ENCODE results near the gene STRADA. TPM values are rescaled to one million over a fixed set of nuclear protein-coding genes. Genes with fewer than 3 reads are reported as not detected.
A peak's percentile ranks its signal among the peaks of the same experiment; 100 is the strongest.

Gene STRADA
- total RNA-seq, 2 donors from 2014 or later: 49.0 to 56.8 TPM

GRCh38 chr17:63689479-63689878 lies 52.1 kb downstream of the STRADA start:
- Mint-ChIP-seq H3K9me3 (no peaks in the 10 kb centered on the region), H3K36me3 (ENCODE audit: low read depth) (peaks cover 60% of the 10 kb centered on the region), H3K27me3 (no peaks in the 10 kb centered on the region), H3K4me1 (peaks cover 9% of the 10 kb centered on the region), H3K4me3 (no peak overlapping the region), H3K27ac (no peak overlapping the region)
- ATAC-seq (replicated peaks): no peak

GRCh38 chr17:63688396-63689020 lies 53.1 kb downstream of the STRADA start:
- Mint-ChIP-seq H3K27me3 (no peaks in the 10 kb centered on the region), H3K36me3 (ENCODE audit: low read depth) (peaks cover 66% of the 10 kb centered on the region), H3K27ac (peak overlapping the region; percentile 74), H3K4me3 (no peak overlapping the region), H3K9me3 (no peaks in the 10 kb centered on the region), H3K4me1 (peaks cover 9% of the 10 kb centered on the region)
- peak; percentile 37 for ATAC-seq (replicated peaks)

- no peaks in the 10 kb centered on the region for H3K9me3 Mint-ChIP-seq
- H3K36me3 Mint-ChIP-seq (ENCODE audit: low read depth): peaks cover 76% of the 10 kb centered on the region
- H3K4me3 Mint-ChIP-seq: peak overlapping the region; percentile 21
- H3K27ac Mint-ChIP-seq: peak overlapping the region; percentile 88
- ATAC-seq (replicated peaks): peak; percentile 93
- H3K4me1 Mint-ChIP-seq: peaks cover 9% of the 10 kb centered on the region
- no peaks in the 10 kb centered on the region for H3K27me3 Mint-ChIP-seq
Observed at GRCh38 chr17:63686138-63686685, 55.4 kb downstream of the STRADA start.

DNA sequence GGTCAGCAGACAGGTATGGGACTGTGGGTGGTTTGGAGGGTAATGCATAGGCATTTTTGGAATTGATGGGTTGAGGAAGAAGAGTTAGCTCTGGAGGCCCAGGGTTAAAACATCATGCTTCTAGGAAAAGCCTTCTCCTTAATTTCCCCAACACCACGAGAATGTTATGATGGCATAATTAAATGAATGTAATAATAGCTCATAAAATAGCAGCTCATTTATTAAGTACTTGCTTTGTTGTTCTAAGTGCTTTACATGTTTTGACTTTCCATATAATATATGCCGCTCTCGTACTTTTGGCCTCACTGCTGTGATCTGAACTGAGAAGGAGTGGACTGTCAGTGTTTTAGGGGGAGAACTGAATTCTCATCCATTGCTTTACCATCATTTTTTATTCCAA lies 56.0 kb downstream of the STRADA start:
- Mint-ChIP-seq H3K4me3 (peak overlapping the region; percentile 21), H3K27me3 (no peaks in the 10 kb centered on the region), H3K36me3 (ENCODE audit: low read depth) (peaks cover 74% of the 10 kb centered on the region), H3K27ac (peak overlapping the region; percentile 88), H3K9me3 (no peaks in the 10 kb centered on the region), H3K4me1 (peaks cover 9% of the 10 kb centered on the region)
- ATAC-seq (replicated peaks): no peak

GRCh38 chr17:63685041-63685440 lies 56.6 kb downstream of the STRADA start:
- H3K27ac Mint-ChIP-seq: peak overlapping the region; percentile 88
- H3K27me3 Mint-ChIP-seq: no peaks in the 10 kb centered on the region
- ATAC-seq (replicated peaks): no peak
- peaks cover 9% of the 10 kb centered on the region for H3K4me1 Mint-ChIP-seq
- H3K36me3 Mint-ChIP-seq (ENCODE audit: low read depth): peaks cover 74% of the 10 kb centered on the region
- no peak overlapping the region for H3K4me3 Mint-ChIP-seq
- no peaks in the 10 kb centered on the region for H3K9me3 Mint-ChIP-seq

- Mint-ChIP-seq H3K4me3 (no peak overlapping the region), H3K27me3 (no peaks in the 10 kb centered on the region), H3K9me3 (no peaks in the 10 kb centered on the region), H3K36me3 (ENCODE audit: low read depth) (peaks cover 57% of the 10 kb centered on the region), H3K4me1 (peaks cover 9% of the 10 kb centered on the region), H3K27ac (no peak overlapping the region)
- no peak for ATAC-seq (replicated peaks)
Observed at GRCh38 chr17:63682981-63683380, 58.6 kb downstream of the STRADA start.

DNA sequence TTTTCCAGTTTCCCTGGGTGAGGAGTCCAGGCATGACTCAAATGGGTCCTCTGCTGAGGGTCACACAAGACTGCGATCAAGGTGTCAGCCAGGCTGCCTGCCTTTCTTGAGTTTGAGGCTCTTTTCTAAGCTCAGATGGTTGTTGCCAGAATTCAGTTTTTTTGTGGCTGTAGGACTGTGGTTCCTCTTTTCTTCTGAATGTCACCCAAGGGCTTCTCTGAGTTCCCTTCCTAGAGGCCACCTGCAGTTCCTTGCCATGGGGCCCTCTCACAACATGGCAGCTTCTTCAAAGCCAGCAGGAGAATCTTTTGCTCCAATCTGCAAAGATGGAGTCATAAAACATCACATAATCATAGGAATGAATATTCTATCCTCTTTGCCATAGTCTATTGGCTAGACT lies 59.2 kb downstream of the STRADA start:
- ATAC-seq (replicated peaks): no peak
- Mint-ChIP-seq H3K9me3 (no peaks in the 10 kb centered on the region), H3K27me3 (no peaks in the 10 kb centered on the region), H3K27ac (no peak overlapping the region), H3K36me3 (ENCODE audit: low read depth) (peaks cover 54% of the 10 kb centered on the region), H3K4me1 (peaks cover 9% of the 10 kb centered on the region), H3K4me3 (no peak overlapping the region)

GRCh38 chr17:63681530-63681929 lies 60.1 kb downstream of the STRADA start:
- ATAC-seq (replicated peaks): no peak
- no peak overlapping the region for H3K4me3 Mint-ChIP-seq
- H3K27me3 Mint-ChIP-seq: no peaks in the 10 kb centered on the region
- H3K36me3 Mint-ChIP-seq (ENCODE audit: low read depth): peaks cover 54% of the 10 kb centered on the region
- H3K9me3 Mint-ChIP-seq: no peaks in the 10 kb centered on the region
- H3K4me1 Mint-ChIP-seq: peaks cover 9% of the 10 kb centered on the region
- H3K27ac Mint-ChIP-seq: peak overlapping the region; percentile 61

DNA sequence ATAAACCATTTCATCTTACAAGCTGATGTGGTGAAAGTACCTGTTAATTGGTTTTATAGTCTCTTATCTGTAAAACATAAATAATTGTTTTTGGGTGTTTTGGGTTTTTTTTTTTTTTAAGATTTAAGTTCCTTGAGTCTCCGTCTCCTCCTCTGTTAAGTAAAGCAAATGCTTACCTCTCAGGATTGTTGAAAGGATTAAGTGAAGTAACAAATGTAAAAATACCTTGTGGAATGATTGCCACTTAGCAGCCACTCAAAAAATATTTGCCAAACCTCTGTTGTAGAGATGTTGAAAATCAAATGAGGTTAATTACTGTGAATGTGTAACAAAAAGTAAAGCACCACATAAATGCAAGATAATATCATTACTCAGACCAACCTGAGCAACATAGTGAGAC lies 60.9 kb downstream of the STRADA start:
- peaks cover under 1% of the 10 kb centered on the region for H3K4me1 Mint-ChIP-seq
- H3K27me3 Mint-ChIP-seq: no peaks in the 10 kb centered on the region

DNA sequence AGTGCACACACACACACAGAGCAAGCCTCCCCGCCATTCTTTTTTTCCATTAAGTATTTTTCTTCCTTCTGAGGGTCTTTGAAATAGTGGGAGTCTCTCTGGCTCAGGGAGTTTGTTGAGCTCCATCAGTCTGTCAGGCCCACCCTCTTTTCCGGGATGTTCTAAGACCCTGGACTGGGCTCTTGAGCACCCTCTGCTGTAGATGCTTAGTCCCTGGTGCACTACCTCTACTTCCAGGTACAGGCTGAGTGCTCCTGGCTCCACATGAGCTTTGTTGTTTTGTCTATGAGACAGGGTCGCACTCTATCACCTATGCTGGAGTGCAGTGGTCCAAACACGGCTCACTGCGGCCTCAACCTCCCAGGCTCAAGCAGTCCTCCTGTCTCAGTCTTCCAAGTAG lies 62.4 kb downstream of the STRADA start:
- Mint-ChIP-seq H3K4me1 (no peaks in the 10 kb centered on the region), H3K9me3 (no peaks in the 10 kb centered on the region), H3K27ac (peak overlapping the region; percentile 76)

More for the DNA sequence above, 60.9 kb downstream of the STRADA start:
- Mint-ChIP-seq H3K9me3 (no peaks in the 10 kb centered on the region), H3K4me3 (no peak overlapping the region), H3K36me3 (ENCODE audit: low read depth) (peaks cover 52% of the 10 kb centered on the region), H3K27ac (peak overlapping the region; percentile 61)
- no peak for ATAC-seq (replicated peaks)

DNA sequence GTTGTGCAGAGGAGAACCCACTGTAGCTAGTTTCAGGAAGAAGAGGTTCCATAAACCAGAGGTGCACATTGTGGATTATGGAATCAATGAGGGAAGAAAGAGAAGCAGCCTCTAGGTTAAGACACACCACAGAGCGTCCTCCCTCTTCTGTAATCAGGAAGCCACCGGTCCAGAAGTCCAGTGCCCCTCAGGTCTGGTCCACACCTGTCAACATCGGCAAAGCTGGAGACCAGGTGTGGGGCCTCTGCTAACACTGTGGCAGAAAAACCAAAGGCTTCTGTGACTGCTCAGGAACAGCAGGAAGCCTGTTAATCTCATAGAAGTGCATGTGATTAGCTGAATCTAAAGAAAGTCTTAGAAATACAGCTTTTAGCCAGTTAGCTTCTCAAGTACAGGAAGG lies 65.0 kb downstream of the STRADA start:
- Mint-ChIP-seq H3K27ac (peak overlapping the region; percentile 83), H3K36me3 (ENCODE audit: low read depth) (peaks cover 45% of the 10 kb centered on the region), H3K4me3 (no peak overlapping the region), H3K27me3 (no peaks in the 10 kb centered on the region), H3K9me3 (no peaks in the 10 kb centered on the region), H3K4me1 (no peaks in the 10 kb centered on the region)
- ATAC-seq (replicated peaks): no peak

More for the DNA sequence above, 62.4 kb downstream of the STRADA start:
- ATAC-seq (replicated peaks): no peak
- Mint-ChIP-seq H3K36me3 (ENCODE audit: low read depth) (peaks cover 44% of the 10 kb centered on the region), H3K4me3 (no peak overlapping the region), H3K27me3 (no peaks in the 10 kb centered on the region)

DNA sequence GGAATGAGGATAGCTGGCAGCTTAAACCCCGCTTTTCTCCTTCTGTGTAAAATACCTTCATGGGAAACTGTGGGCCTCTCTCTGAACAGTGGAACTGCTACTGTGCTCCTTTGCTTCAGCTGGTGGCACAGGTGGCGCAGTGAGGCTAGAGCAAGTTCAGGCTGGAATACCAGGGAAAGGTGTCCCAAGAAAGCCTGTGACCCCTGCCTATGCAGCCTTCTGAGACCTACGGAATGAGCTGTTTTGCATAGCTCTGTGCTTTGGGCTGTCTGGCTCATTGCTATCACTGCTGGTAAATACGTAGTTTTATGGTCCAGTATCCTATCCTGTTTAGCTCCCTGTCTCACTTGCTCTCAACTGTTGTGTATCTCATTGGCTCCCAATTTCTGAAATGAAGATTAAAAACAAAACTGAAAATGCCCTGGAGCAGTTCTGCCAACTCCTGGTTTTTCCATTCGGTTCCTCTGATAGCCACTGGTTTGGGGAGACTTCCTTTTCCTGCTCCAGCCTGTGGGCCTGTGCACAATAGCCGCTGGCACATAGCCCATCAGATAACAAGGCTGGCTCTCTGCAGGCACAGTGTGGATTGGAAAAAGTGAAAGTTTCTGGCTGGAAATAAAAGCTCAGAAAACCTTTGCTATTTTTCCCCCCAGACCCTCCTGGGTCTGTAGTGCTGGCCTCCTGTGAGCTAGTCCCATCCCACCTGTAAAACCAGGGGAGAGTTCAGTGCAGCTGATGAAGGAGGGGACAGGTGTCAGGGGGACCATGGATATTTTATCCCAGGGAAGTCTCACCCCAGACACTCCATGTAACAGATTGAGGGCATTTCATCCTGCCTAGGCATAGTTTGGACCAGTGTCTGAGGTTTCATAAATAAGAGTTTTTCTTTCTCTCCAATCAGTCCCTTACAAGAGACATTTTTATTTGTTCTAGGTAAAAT lies 65.7 kb downstream of the STRADA start:
- Mint-ChIP-seq H3K27ac (peak overlapping the region; percentile 83), H3K27me3 (no peaks in the 10 kb centered on the region), H3K4me3 (no peak overlapping the region), H3K4me1 (peaks cover 2% of the 10 kb centered on the region), H3K36me3 (ENCODE audit: low read depth) (peaks cover 48% of the 10 kb centered on the region), H3K9me3 (no peaks in the 10 kb centered on the region)
- ATAC-seq (replicated peaks): no peak

GRCh38 chr17:63675231-63675606 lies 66.4 kb downstream of the STRADA start:
- no peak overlapping the region for H3K4me3 Mint-ChIP-seq
- peak overlapping the region; percentile 15 for H3K27ac Mint-ChIP-seq

DNA sequence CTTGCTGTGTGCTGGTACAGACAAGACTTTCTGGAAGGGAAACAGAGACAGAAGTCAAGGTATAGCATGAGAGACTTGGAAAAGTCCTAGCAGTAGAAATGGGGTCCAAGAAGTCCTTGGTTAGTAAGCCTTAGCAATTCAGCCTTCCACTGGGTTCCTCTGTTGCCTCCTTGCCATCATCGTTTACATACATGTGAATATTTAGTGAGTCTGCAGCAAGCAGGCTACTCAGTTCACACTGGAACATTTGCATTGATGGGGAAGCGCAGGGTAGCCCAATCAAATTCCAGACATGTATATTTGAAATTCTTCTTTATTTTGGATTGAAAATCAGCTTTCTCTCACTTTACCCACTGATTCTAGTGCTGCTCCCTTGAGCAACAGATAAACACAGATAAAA lies 68.7 kb downstream of the STRADA start:
- H3K27ac Mint-ChIP-seq: no peak overlapping the region
- ATAC-seq (replicated peaks): no peak
- peaks cover 6% of the 10 kb centered on the region for H3K4me1 Mint-ChIP-seq
- no peaks in the 10 kb centered on the region for H3K9me3 Mint-ChIP-seq
- H3K36me3 Mint-ChIP-seq (ENCODE audit: low read depth): peaks cover 63% of the 10 kb centered on the region
- H3K27me3 Mint-ChIP-seq: no peaks in the 10 kb centered on the region
- H3K4me3 Mint-ChIP-seq: no peak overlapping the region

More at GRCh38 chr17:63675231-63675606, 66.4 kb downstream of the STRADA start:
- ATAC-seq (replicated peaks): no peak
- H3K36me3 Mint-ChIP-seq (ENCODE audit: low read depth): peaks cover 48% of the 10 kb centered on the region
- no peaks in the 10 kb centered on the region for H3K27me3 Mint-ChIP-seq
- H3K4me1 Mint-ChIP-seq: peaks cover 6% of the 10 kb centered on the region
- no peaks in the 10 kb centered on the region for H3K9me3 Mint-ChIP-seq

All from activated T-helper 17 cell treated with anti-CD3 and anti-CD28 coated beads, Interleukin-2, amount 50 U/mL, for 72 hours (primary cell).